Activated naive CD4-positive, alpha-beta T cell treated with anti-CD3 and anti-CD28 coated beads for 36 hours (primary cell): ENCODE measurements around the gene FMN1. TPM values are rescaled to one million over a fixed set of nuclear protein-coding genes. Genes with fewer than 3 reads are reported as not detected.

Experiments
- CTCF ChIA-PET: fragments of 350-600 bp; sonication (Branson Sonifier 250); formaldehyde crosslinking; loops from one replicate; lab custom pipeline; 2021; ENCODE audit warnings: antibody characterized with exemption; lab: Charles Lee
- DNase-seq: peaks from one replicate; pipeline ENCODE4 v3.0.0-alpha.2; 2020
- H3K27ac Mint-ChIP-seq: one replicate; pipeline ENCODE4 v1.8.0; 2021; ENCODE audit warnings: mild to moderate bottlenecking, mixed read lengths
- H3K27me3 Mint-ChIP-seq: one replicate; pipeline ENCODE4 v1.8.0; 2021; ENCODE audit warnings: low read depth, mixed read lengths
- H3K36me3 Mint-ChIP-seq: one replicate; pipeline ENCODE4 v1.8.0; 2021; ENCODE audit warnings: low read depth, mixed read lengths
- H3K4me1 Mint-ChIP-seq: one replicate; pipeline ENCODE4 v1.8.0; 2021; ENCODE audit warnings: low read depth, mixed read lengths
- H3K4me3 Mint-ChIP-seq: one replicate; pipeline ENCODE4 v1.8.0; 2021; ENCODE audit warnings: mild to moderate bottlenecking, moderate library complexity, mixed read lengths
- H3K9me3 Mint-ChIP-seq: one replicate; pipeline ENCODE4 v1.8.0; 2021; ENCODE audit warnings: mixed read lengths
- intact Hi-C: fragments of 100-400 bp; cut with micrococcal nuclease; formaldehyde crosslinking; loops from one replicate; pipeline ENCODE4 v1.15.1; 2023
- total RNA-seq, 2 experiments: library from RNA; stranded (reverse); gene quantifications; one replicate each; pipeline ENCODE4 v1.2.3, GENCODE V29; 2021

Gene FMN1
- total RNA-seq, 2 experiments from 2014 or later: 0.02 to 0.12 TPM

GRCh38 chr15:33011976-33012375 is 182.5 kb downstream of the FMN1 start:
- no peaks in the 10 kb centered on the region for H3K36me3 Mint-ChIP-seq
- H3K4me1 Mint-ChIP-seq: peaks cover 3% of the 10 kb centered on the region
- no peak overlapping the region for H3K27ac Mint-ChIP-seq
- DNase-seq: no peak
- H3K4me3 Mint-ChIP-seq: no peak overlapping the region
- no peaks in the 10 kb centered on the region for H3K9me3 Mint-ChIP-seq
- CTCF ChIA-PET: no interaction called here
- intact Hi-C loops: no loop called here
- H3K27me3 Mint-ChIP-seq: peaks cover 21% of the 10 kb centered on the region

- DNase-seq: no peak
- no peaks in the 10 kb centered on the region for H3K36me3 Mint-ChIP-seq
- H3K4me1 Mint-ChIP-seq: peaks cover 3% of the 10 kb centered on the region
- H3K27ac Mint-ChIP-seq: no peak overlapping the region
- H3K27me3 Mint-ChIP-seq: peaks cover 26% of the 10 kb centered on the region
- intact Hi-C loops: no loop called here
- H3K4me3 Mint-ChIP-seq: no peak overlapping the region
- H3K9me3 Mint-ChIP-seq: no peaks in the 10 kb centered on the region
- CTCF ChIA-PET: no interaction called here
Measured at GRCh38 chr15:33009603-33010002, 184.9 kb downstream of the FMN1 start.

- H3K4me1 Mint-ChIP-seq: peaks cover 3% of the 10 kb centered on the region
- H3K27ac Mint-ChIP-seq: no peak overlapping the region
- no peak overlapping the region for H3K4me3 Mint-ChIP-seq
- DNase-seq: no peak
- intact Hi-C loops: no loop called here
- H3K9me3 Mint-ChIP-seq: no peaks in the 10 kb centered on the region
- peaks cover 26% of the 10 kb centered on the region for H3K27me3 Mint-ChIP-seq
- no peaks in the 10 kb centered on the region for H3K36me3 Mint-ChIP-seq
- CTCF ChIA-PET: no interaction called here
Measured at GRCh38 chr15:33009026-33009425, 185.5 kb downstream of the FMN1 start.

- CTCF ChIA-PET: no interaction called here
- no peak overlapping the region for H3K4me3 Mint-ChIP-seq
- H3K9me3 Mint-ChIP-seq: no peaks in the 10 kb centered on the region
- no peak overlapping the region for H3K27ac Mint-ChIP-seq
- H3K36me3 Mint-ChIP-seq: no peaks in the 10 kb centered on the region
- intact Hi-C loops: no loop called here
- no peak for DNase-seq
- H3K27me3 Mint-ChIP-seq: peaks cover 26% of the 10 kb centered on the region
- H3K4me1 Mint-ChIP-seq: peaks cover 3% of the 10 kb centered on the region
Measured at GRCh38 chr15:33008284-33008995, 186.1 kb downstream of the FMN1 start.

- DNase-seq: no peak
- H3K36me3 Mint-ChIP-seq: no peaks in the 10 kb centered on the region
- CTCF ChIA-PET: no interaction called here
Measured at GRCh38 chr15:33007303-33007855, 187.1 kb downstream of the FMN1 start.

GRCh38 chr15:33005582-33005981 is 188.9 kb downstream of the FMN1 start:
- Mint-ChIP-seq H3K27me3 (peaks cover 23% of the 10 kb centered on the region), H3K27ac (no peak overlapping the region), H3K36me3 (no peaks in the 10 kb centered on the region), H3K4me1 (peaks cover 3% of the 10 kb centered on the region), H3K4me3 (no peak overlapping the region), H3K9me3 (no peaks in the 10 kb centered on the region)
- intact Hi-C loops: no loop called here
- DNase-seq: no peak
- CTCF ChIA-PET: no interaction called here

More at GRCh38 chr15:33007303-33007855, 187.1 kb downstream of the FMN1 start:
- H3K4me1 Mint-ChIP-seq: peaks cover 3% of the 10 kb centered on the region
- no peak overlapping the region for H3K27ac Mint-ChIP-seq
- H3K9me3 Mint-ChIP-seq: no peaks in the 10 kb centered on the region
- no peak overlapping the region for H3K4me3 Mint-ChIP-seq
- peaks cover 26% of the 10 kb centered on the region for H3K27me3 Mint-ChIP-seq
- intact Hi-C loops: no loop called here

GRCh38 chr15:33001926-33002325 is 192.6 kb downstream of the FMN1 start:
- intact Hi-C loops: no loop called here
- Mint-ChIP-seq H3K27me3 (peaks cover 15% of the 10 kb centered on the region), H3K27ac (no peak overlapping the region), H3K4me1 (no peaks in the 10 kb centered on the region), H3K4me3 (no peak overlapping the region), H3K9me3 (no peaks in the 10 kb centered on the region), H3K36me3 (no peaks in the 10 kb centered on the region)
- DNase-seq: no peak
- CTCF ChIA-PET: interaction anchor here (0.7 to 0.9 kb wide), 3 partner anchors 19 to 340 kb away, joined by 3 to 4 read pairs (median 3); no protein-coding TSS in a partner anchor

- Mint-ChIP-seq H3K4me1 (no peaks in the 10 kb centered on the region), H3K4me3 (no peak overlapping the region), H3K27ac (no peak overlapping the region), H3K27me3 (peaks cover 9% of the 10 kb centered on the region), H3K36me3 (no peaks in the 10 kb centered on the region), H3K9me3 (no peaks in the 10 kb centered on the region)
- intact Hi-C loops: no loop called here
- CTCF ChIA-PET: no interaction called here
- no peak for DNase-seq
Measured at GRCh38 chr15:32998979-32999672, 195.4 kb downstream of the FMN1 start.

GRCh38 chr15:32998182-32998581 is 196.3 kb downstream of the FMN1 start:
- Mint-ChIP-seq H3K36me3 (no peaks in the 10 kb centered on the region), H3K4me3 (no peak overlapping the region), H3K27ac (no peak overlapping the region), H3K9me3 (no peaks in the 10 kb centered on the region), H3K27me3 (peaks cover 9% of the 10 kb centered on the region), H3K4me1 (no peaks in the 10 kb centered on the region)
- DNase-seq: no peak
- intact Hi-C loops: no loop called here
- CTCF ChIA-PET: interaction anchor here (5.7 kb wide), 1 partner anchor 336 kb away, joined by 34 read pairs; no protein-coding TSS in a partner anchor

GRCh38 chr15:32994810-32995424 is 199.6 kb downstream of the FMN1 start:
- H3K36me3 Mint-ChIP-seq: no peaks in the 10 kb centered on the region
- no peak overlapping the region for H3K4me3 Mint-ChIP-seq
- CTCF ChIA-PET: interaction anchor here (0.7 to 5.7 kb wide), 3 partner anchors 10 to 1618 kb away, joined by 3 to 34 read pairs (median 3); no protein-coding TSS in a partner anchor
- H3K27me3 Mint-ChIP-seq: peaks cover 11% of the 10 kb centered on the region
- no peaks in the 10 kb centered on the region for H3K4me1 Mint-ChIP-seq
- no peak for DNase-seq
- H3K9me3 Mint-ChIP-seq: no peaks in the 10 kb centered on the region
- intact Hi-C loops: loop anchor here (1.0 kb wide), 1 partner anchor 333 kb away; no protein-coding TSS in a partner anchor
- H3K27ac Mint-ChIP-seq: no peak overlapping the region

- H3K4me3 Mint-ChIP-seq: no peak overlapping the region
- CTCF ChIA-PET: interaction anchor here (0.7 to 5.7 kb wide), 4 partner anchors 140 to 331 kb away, joined by 3 to 34 read pairs (median 4); no protein-coding TSS in a partner anchor
- H3K27me3 Mint-ChIP-seq: peaks cover 7% of the 10 kb centered on the region
- no peaks in the 10 kb centered on the region for H3K9me3 Mint-ChIP-seq
- no peak for DNase-seq
- no peak overlapping the region for H3K27ac Mint-ChIP-seq
- H3K36me3 Mint-ChIP-seq: no peaks in the 10 kb centered on the region
- no peaks in the 10 kb centered on the region for H3K4me1 Mint-ChIP-seq
- intact Hi-C loops: no loop called here
Measured at GRCh38 chr15:32993285-32993684, 201.2 kb downstream of the FMN1 start.

GRCh38 chr15:32991619-32992111 is 202.8 kb downstream of the FMN1 start:
- Mint-ChIP-seq H3K36me3 (no peaks in the 10 kb centered on the region), H3K4me1 (no peaks in the 10 kb centered on the region), H3K4me3 (no peak overlapping the region), H3K9me3 (no peaks in the 10 kb centered on the region), H3K27me3 (peaks cover 2% of the 10 kb centered on the region), H3K27ac (no peak overlapping the region)
- intact Hi-C loops: no loop called here
- CTCF ChIA-PET: no interaction called here
- no peak for DNase-seq
